Measurements from ENCODE around the gene TCOF1. TPM values are rescaled to one million over a fixed set of nuclear protein-coding genes. Genes with fewer than 3 reads are reported as not detected.

Gene TCOF1
- total and polyA plus RNA-seq, 2 donors (not counting 3 experiments of a cell fraction or from before 2014, with no cell fraction given) = 11.2 to 52.0 TPM

DNA sequence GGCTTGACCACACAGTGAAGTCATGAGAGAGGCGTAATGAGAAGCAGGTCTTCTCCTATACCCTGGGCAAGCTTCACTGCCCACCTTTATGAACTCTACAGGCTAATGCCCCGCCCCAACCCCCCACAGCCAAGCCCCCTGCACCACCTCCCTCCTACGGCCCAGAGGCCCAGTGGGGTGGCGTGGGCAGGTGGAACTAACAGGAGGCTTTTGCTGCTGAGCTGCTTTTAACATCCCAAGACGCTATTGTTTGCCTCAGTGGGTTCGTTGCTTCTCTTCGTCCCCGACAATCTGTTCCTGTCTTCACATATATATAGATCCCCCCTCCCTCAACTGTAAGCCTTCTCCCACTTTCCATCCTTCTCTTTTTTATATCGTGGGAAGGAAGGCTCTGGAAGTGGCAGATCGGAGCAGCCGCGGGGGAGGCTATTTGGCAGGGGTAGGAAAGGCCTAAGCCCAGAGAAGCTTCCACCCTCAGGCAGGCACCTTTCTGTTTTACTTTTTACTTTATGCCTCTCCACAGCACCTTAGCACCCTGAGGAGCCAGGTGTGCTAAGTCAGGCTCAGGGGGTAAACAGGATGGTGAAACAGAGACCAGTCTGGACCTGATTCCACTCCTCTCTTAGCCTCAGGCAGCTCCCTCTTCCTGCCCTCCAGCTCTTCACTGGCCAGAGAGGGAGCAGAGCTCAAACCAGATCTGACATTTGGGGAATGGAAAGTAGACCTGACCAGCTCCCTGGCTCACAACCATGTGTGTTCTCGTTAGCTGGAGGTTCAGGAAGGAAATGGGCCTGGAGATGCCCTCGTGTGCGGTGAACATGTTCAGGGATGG, 28.7 kb downstream of the TCOF1 start:
- Histone ChIP-seq H3K79me2 (ENCODE audit: control insufficient read depth, insufficient read depth, low read length) (no peaks in the 10 kb centered on the region), H4K20me1 (replicated peaks; ENCODE audit: control insufficient read depth, extremely low read depth, insufficient read depth, low read length) (no peaks in the 10 kb centered on the region), H3K9me1 (replicated peaks; ENCODE audit: control insufficient read depth, extremely low read depth, insufficient read depth, low read length) (no peaks in the 10 kb centered on the region), H3K9ac (replicated peaks; ENCODE audit: extremely low read depth, insufficient read depth, low read length) (no peak overlapping the region), H3K27ac (ENCODE audit: insufficient read depth, low read depth, low read length) (no peak overlapping the region), H3K36me3 (ENCODE audit: control insufficient read depth in 2 of 2, extremely low read depth in 1 of 2, insufficient read depth in 2 of 2, low read length in 2 of 2) (peaks cover 15 to 40% of the 10 kb centered on the region in 2 experiments), H3K4me3 (replicated peaks in 1 of 3; ENCODE audit: insufficient read depth in 1 of 3, low read depth in 1 of 3, low read length in 3 of 3) (no peak overlapping the region), H2AFZ (ENCODE audit: low read depth, low read length) (no peak overlapping the region), H3K4me2 (ENCODE audit: insufficient read depth, low read length) (no peak overlapping the region), H3K9me3 (replicated peaks; ENCODE audit: control insufficient read depth, insufficient read depth, low read length) (no peaks in the 10 kb centered on the region), H3K27me3 (ENCODE audit: control insufficient read depth in 2 of 2, insufficient read depth in 2 of 2, low read length in 2 of 2) (no peaks in the 10 kb centered on the region), H3K4me1 (ENCODE audit: control insufficient read depth, extremely low read depth, insufficient read depth, low read length) (no peaks in the 10 kb centered on the region)
- TF ChIP-seq, protein P1, sequence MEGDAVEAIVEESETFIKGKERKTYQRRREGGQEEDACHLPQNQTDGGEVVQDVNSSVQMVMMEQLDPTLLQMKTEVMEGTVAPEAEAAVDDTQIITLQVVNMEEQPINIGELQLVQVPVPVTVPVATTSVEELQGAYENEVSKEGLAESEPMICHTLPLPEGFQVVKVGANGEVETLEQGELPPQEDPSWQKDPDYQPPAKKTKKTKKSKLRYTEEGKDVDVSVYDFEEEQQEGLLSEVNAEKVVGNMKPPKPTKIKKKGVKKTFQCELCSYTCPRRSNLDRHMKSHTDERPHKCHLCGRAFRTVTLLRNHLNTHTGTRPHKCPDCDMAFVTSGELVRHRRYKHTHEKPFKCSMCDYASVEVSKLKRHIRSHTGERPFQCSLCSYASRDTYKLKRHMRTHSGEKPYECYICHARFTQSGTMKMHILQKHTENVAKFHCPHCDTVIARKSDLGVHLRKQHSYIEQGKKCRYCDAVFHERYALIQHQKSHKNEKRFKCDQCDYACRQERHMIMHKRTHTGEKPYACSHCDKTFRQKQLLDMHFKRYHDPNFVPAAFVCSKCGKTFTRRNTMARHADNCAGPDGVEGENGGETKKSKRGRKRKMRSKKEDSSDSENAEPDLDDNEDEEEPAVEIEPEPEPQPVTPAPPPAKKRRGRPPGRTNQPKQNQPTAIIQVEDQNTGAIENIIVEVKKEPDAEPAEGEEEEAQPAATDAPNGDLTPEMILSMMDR (IDR thresholded peaks at IDR 0.05; ENCODE audit: extremely low read depth in 1 of 2, insufficient read depth in 1 of 2, low read depth in 1 of 2, low read length in 2 of 2) = no peak
- TF ChIP-seq MYC (IDR thresholded peaks at IDR 0.05; ENCODE audit: low read depth, low read length) (no peak), POLR2AphosphoS5 (IDR thresholded peaks at IDR 0.05; ENCODE audit: insufficient read depth, low read depth, low read length) (no peak), FOS (IDR thresholded peaks at IDR 0.05; ENCODE audit: borderline replicate concordance, insufficient read depth, low read length) (no peak), POLR2A (IDR thresholded peaks at IDR 0.05; ENCODE audit: low read depth, low read length) (no peak), EZH2 (IDR thresholded peaks at IDR 0.05; ENCODE audit: borderline replicate concordance, low read depth, low read length, severe bottlenecking) (no peak), GATA2 (IDR thresholded peaks at IDR 0.05; ENCODE audit: insufficient read depth, insufficient read length, low read depth, low read length) (no peak), JUN (IDR thresholded peaks at IDR 0.05; ENCODE audit: borderline replicate concordance, insufficient read depth, insufficient read length, low read depth) (no peak)
- TF ChIP-seq, protein P2, sequence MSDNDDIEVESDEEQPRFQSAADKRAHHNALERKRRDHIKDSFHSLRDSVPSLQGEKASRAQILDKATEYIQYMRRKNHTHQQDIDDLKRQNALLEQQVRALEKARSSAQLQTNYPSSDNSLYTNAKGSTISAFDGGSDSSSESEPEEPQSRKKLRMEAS (IDR thresholded peaks at IDR 0.05; ENCODE audit: insufficient read depth, insufficient read length) = no peak
- dilution Hi-C loops (cut with MboI; ENCODE audit: extremely low pct_ligation_motif_present, low sequenced_read_pairs) (no loop called here), intact Hi-C loops (cut with micrococcal nuclease) (no loop called here)
- CTCF ChIA-PET = interaction anchor here (1.3 to 3.1 kb wide), 2 partner anchors 12 to 50 kb away, joined by 4 to 12 read pairs; no protein-coding TSS in a partner anchor
- BruUV-seq (replicated peaks) = no TSS peak
- DNase-seq (ENCODE audit: low read depth, low spot score) = no peak
- FAIRE-seq = no peak
- POLR2A ChIA-PET = no interaction called here

Data from endothelial cell of umbilical vein (primary cell).